AG04450 (cell line): Measurements from ENCODE around the gene SYNGR2. TPM values are rescaled to one million over a fixed set of nuclear protein-coding genes. Genes with fewer than 3 reads are reported as not detected.

Experiments used
- CTCF ChIA-PET: fragments of 300-600, 350-600 bp; formaldehyde crosslinking; extraction: SDS; loops from one replicate; lab custom pipeline; 2022; ENCODE audit warnings: antibody characterized with exemption, inconsistent platforms; lab: Charles Lee
- POLR2A ChIA-PET: fragments of 350-600 bp; formaldehyde crosslinking; extraction: SDS; loops from one replicate; lab custom pipeline; 2021; ENCODE audit warnings: antibody characterized with exemption, inconsistent platforms; lab: Yijun Ruan, JAX
- DNase-seq: peaks from one replicate; pipeline ENCODE4 v3.0.0-alpha.2; 2011; ENCODE audit warnings: low read depth, low spot score
- H3K27ac ChIP-seq: one replicate; pipeline ENCODE4 v1.5.1; 2012; ENCODE audit warnings: low read depth, low read length, control low read depth
- H3K27me3 ChIP-seq: one replicate; pipeline ENCODE4 v1.6.0; 2012; ENCODE audit warnings: low read length; ENCODE audit not compliant: control insufficient read depth, insufficient read depth
- H3K4me3 ChIP-seq: 2 replicates; pipeline ENCODE4 v1.5.1; 2011; ENCODE audit warnings: mild to moderate bottlenecking, low read depth, low read length, control low read depth
- H3K9me3 ChIP-seq: 2 replicates; pipeline ENCODE4 v1.5.1; 2012; ENCODE audit warnings: low read length; ENCODE audit not compliant: control insufficient read depth, insufficient read depth
- CTCF ChIP-seq: IDR thresholded peaks from 2 replicates; pipeline ENCODE4 v1.5.1; 2011; ENCODE audit warnings: low read depth, low read length, control low read depth, inconsistent platforms
- polyA plus RNA-seq: library from polyadenylated mRNA; depleted of rRNA; stranded (reverse); fragments of >200 nt; gene quantifications from 2 replicates; pipeline ENCODE4 v1.2.3, GENCODE V29; 2011

SYNGR2 gene
- polyA plus RNA-seq, 1 experiment, result 26.7 TPM

GRCh38 chr17:78183916-78184315 is 15.5 kb downstream of the SYNGR2 start:
- TF ChIP-seq CTCF, result no peak
- ChIA-PET CTCF (no interaction called here), POLR2A (no interaction called here)
- Histone ChIP-seq H3K4me3 (no peak overlapping the region), H3K9me3 (peaks cover 3% of the 10 kb centered on the region; the same call in 1 of the 2 replicates), H3K27me3 (no peaks in the 10 kb centered on the region), H3K27ac (no peak overlapping the region)
- DNase-seq, result no peak

GRCh38 chr17:78184351-78184750 is 16.0 kb downstream of the SYNGR2 start:
- no peak for TF ChIP-seq CTCF
- H3K27ac ChIP-seq, result no peak overlapping the region
- POLR2A ChIA-PET, result no interaction called here
- CTCF ChIA-PET, result interaction anchor here (2.7 kb wide), 1 partner anchor 10 kb away, joined by 11 read pairs; no protein-coding TSS in a partner anchor
- no peak for DNase-seq
- H3K9me3 ChIP-seq, result peaks cover under 1% of the 10 kb centered on the region; the same call in 1 of the 2 replicates
- no peaks in the 10 kb centered on the region for H3K27me3 ChIP-seq
- H3K4me3 ChIP-seq, result no peak overlapping the region

GRCh38 chr17:78184868-78185267 is 16.5 kb downstream of the SYNGR2 start:
- TF ChIP-seq CTCF, result no peak
- Histone ChIP-seq H3K4me3 (no peak overlapping the region), H3K27me3 (no peaks in the 10 kb centered on the region), H3K27ac (no peak overlapping the region), H3K9me3 (no peaks in the 10 kb centered on the region)
- no peak for DNase-seq
- ChIA-PET CTCF (interaction anchor here (2.7 kb wide), 1 partner anchor 10 kb away, joined by 11 read pairs; no protein-coding TSS in a partner anchor), POLR2A (no interaction called here)

DNA sequence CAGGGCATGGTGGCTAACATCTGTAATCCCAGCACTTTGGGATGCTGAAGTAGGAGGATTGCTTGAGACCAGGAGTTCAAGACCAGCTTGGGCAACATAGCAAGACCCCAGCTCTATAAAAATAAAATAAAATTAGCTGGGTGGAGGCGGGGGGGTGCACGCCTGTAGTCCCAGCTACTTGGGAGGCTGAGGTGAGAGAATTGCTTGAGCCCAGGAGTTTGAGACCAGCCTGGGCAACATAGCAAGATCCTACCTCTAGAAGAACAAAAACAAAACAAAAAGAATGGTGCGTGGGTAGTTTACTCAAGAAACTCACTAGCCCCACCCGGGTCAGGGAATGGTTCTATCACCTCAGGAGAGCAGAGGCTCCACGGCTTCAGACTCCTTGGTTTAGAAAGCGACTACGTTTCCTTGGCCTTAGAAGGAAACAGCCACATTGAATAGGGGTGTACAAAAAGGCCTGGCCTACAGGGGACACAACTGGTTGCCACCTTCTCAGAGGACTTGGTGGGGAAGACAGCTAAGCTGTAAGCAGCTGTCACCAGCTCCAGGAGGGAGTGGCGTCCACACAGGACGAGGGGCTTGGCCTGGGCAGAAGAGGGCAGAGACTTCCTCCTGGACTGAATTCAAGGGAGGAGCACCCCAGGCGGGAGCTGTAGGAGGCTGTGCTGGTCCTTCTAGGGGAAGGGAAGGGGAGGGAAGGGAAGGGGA is 17.8 kb downstream of the SYNGR2 start:
- ChIA-PET CTCF (interaction anchor here (0.5 to 2.9 kb wide), 32 partner anchors 8 to 765 kb away, joined by 3 to 31 read pairs (median 4); no protein-coding TSS in a partner anchor), POLR2A (interaction anchor here (0.7 to 1.5 kb wide), 4 partner anchors 12 to 44 kb away, joined by 3 to 4 read pairs (median 4); no protein-coding TSS in a partner anchor)
- Histone ChIP-seq H3K4me3 (peak overlapping the region; percentile 79), H3K27me3 (no peaks in the 10 kb centered on the region), H3K27ac (no peak overlapping the region), H3K9me3 (no peaks in the 10 kb centered on the region)
- TF ChIP-seq CTCF, result no peak
- DNase-seq, result no peak
